Neural cell (in vitro differentiated cells): Measurements from ENCODE around the gene C2CD4B. TPM values are rescaled to one million over a fixed set of nuclear protein-coding genes. Genes with fewer than 3 reads are reported as not detected.

Experiments used
- H2AFZ ChIP-seq: fragments of 200-600, 300-800 bp; sonication (generic), shearing (Covaris generic); 2 replicates; pipeline ENCODE4 v1.6.0; 2014; ENCODE audit warnings: low read depth, mild to moderate bottlenecking, antibody characterized with exemption, low read length, moderate library complexity
- H3F3A ChIP-seq: fragments of 200-600 bp; shearing (Covaris generic); 2 replicates; pipeline ENCODE4 v1.6.1; 2016; ENCODE audit warnings: mild to moderate bottlenecking, moderate library complexity, mixed read lengths, antibody characterized with exemption, low read length; ENCODE audit not compliant: insufficient read depth, poor library complexity, severe bottlenecking
- H3K27ac ChIP-seq: fragments of 200-600, 300-800 bp; sonication (generic), shearing (Covaris generic); 2 replicates; pipeline ENCODE4 v1.5.1; 2014; ENCODE audit warnings: mild to moderate bottlenecking, low read length, moderate library complexity
- H3K27me3 ChIP-seq: fragments of 300-800, 200-600 bp; sonication (generic), shearing (Covaris generic); 2 replicates; pipeline ENCODE4 v1.6.0; 2014; ENCODE audit warnings: mild to moderate bottlenecking, low read depth, low read length, moderate library complexity; ENCODE audit not compliant: insufficient read depth
- H3K36me3 ChIP-seq: fragments of 300-800, 200-600 bp; sonication (generic), shearing (Covaris generic); 2 replicates; pipeline ENCODE4 v1.5.1; 2014; ENCODE audit warnings: mild to moderate bottlenecking, antibody characterized with exemption, low read length, moderate library complexity; ENCODE audit not compliant: insufficient read depth
- H3K4me2 ChIP-seq: fragments of 300-800, 200-600 bp; sonication (generic), shearing (Covaris generic); 2 replicates; pipeline ENCODE4 v1.6.0; 2014; ENCODE audit warnings: mild to moderate bottlenecking, low read length
- H3K4me3 ChIP-seq: fragments of 300-800, 200-600 bp; sonication (generic), shearing (Covaris generic); 2 replicates; pipeline ENCODE4 v1.5.1; 2014; ENCODE audit warnings: mild to moderate bottlenecking, low read length, moderate library complexity
- H3K79me2 ChIP-seq: fragments of 200-600 bp; shearing (Covaris generic); replicated peaks from 2 replicates; pipeline ENCODE4 v1.6.0; 2014; ENCODE audit warnings: mild to moderate bottlenecking, low read length, moderate library complexity; ENCODE audit not compliant: insufficient read depth
- H3K9ac ChIP-seq: fragments of 300-800, 200-600 bp; sonication (generic), shearing (Covaris generic); 2 replicates; pipeline ENCODE4 v1.6.1; 2016; ENCODE audit warnings: mild to moderate bottlenecking, low read length, mixed read lengths
- H3K9me2 ChIP-seq: fragments of 200-600 bp; shearing (Covaris generic); 2 replicates; pipeline ENCODE4 v1.6.1; 2016; ENCODE audit warnings: mild to moderate bottlenecking, low read length, mixed read lengths; ENCODE audit not compliant: insufficient read depth
- H3K9me3 ChIP-seq: fragments of 200-600, 300-800 bp; sonication (generic), shearing (Covaris generic); 2 replicates; pipeline ENCODE4 v1.6.1; 2016; ENCODE audit warnings: mild to moderate bottlenecking, mixed run types, low read length, moderate library complexity, mixed read lengths
- H4K20me1 ChIP-seq: fragments of 200-600 bp; shearing (Covaris generic); 2 replicates; pipeline ENCODE4 v1.6.1; 2016; ENCODE audit warnings: mild to moderate bottlenecking, mixed run types; ENCODE audit not compliant: insufficient read depth
- EP300 ChIP-seq: fragments of 450-650 bp; conservative IDR thresholded peaks from 2 replicates; pipeline ENCODE4 v1.6.1; 2014; ENCODE audit warnings: antibody characterized with exemption, mild to moderate bottlenecking, moderate library complexity; ENCODE audit not compliant: poor library complexity, severe bottlenecking
- EZH2 ChIP-seq: fragments of 200-600, 300-800 bp; shearing (Covaris generic), sonication (generic); IDR thresholded peaks from 2 replicates; pipeline ENCODE4 v1.6.1; 2014; ENCODE audit warnings: antibody characterized with exemption, low read length, borderline replicate concordance, mild to moderate bottlenecking; ENCODE audit not compliant: insufficient read depth, poor library complexity, severe bottlenecking
- MXI1 ChIP-seq: fragments of 450-650 bp; conservative IDR thresholded peaks from 2 replicates; pipeline ENCODE4 v1.6.1; 2014; ENCODE audit warnings: antibody characterized with exemption, mild to moderate bottlenecking; ENCODE audit not compliant: poor library complexity, severe bottlenecking
- POLR2AphosphoS5 ChIP-seq: IDR thresholded peaks from 2 replicates; pipeline ENCODE4 v1.6.1; 2012
- RAD21 ChIP-seq: fragments of 450-650 bp; conservative IDR thresholded peaks from 2 replicates; pipeline ENCODE4 v1.6.1; 2014; ENCODE audit warnings: antibody characterized with exemption, mild to moderate bottlenecking, moderate library complexity
- SMC3 ChIP-seq: fragments of 450-650 bp; conservative IDR thresholded peaks from 2 replicates; pipeline ENCODE4 v1.6.1; 2014; ENCODE audit warnings: antibody characterized with exemption, mild to moderate bottlenecking, moderate library complexity; ENCODE audit not compliant: poor library complexity
- TAF1 ChIP-seq: IDR thresholded peaks from 2 replicates; pipeline ENCODE4 v1.6.1; 2012; ENCODE audit warnings: low read depth
- polyA plus RNA-seq: library from polyadenylated mRNA; depleted of rRNA; stranded (reverse); fragments of >200 nt; gene quantifications from 2 replicates; pipeline ENCODE4 v1.2.3, GENCODE V29; 2014
- TF ChIP-seq, protein P1 (sequence below): IDR thresholded peaks from 2 replicates; pipeline ENCODE4 v1.6.1; 2012; ENCODE audit warnings: borderline replicate concordance
- TF ChIP-seq, protein P2 (sequence below): fragments of 450-650 bp; IDR thresholded peaks from 2 replicates; pipeline ENCODE4 v1.5.1; 2014; ENCODE audit warnings: antibody characterized with exemption, mild to moderate bottlenecking, moderate library complexity; ENCODE audit not compliant: poor library complexity, severe bottlenecking

Gene C2CD4B
- polyA plus RNA-seq, 1 donor from 2014 or later = not detected

DNA sequence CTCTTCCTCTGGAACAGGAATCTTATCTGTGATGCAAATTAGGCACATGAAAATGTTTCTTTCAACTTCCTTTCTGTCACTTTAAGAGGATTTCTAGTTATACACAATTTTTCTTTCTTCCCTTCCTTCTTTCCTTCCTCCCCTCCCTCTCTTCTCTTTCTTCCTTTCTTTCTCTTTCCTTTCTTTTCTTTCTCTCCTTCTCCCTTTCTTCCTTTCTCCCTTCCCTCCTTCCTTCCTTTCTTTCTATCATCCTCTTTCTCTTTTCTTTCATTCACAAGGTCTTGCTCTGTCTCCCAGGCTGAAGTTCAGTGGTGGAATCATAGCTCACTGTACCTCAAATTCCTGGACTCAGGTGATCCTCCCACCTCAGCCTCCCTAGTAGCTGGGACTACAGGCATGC lies 18.0 kb upstream of the C2CD4B start:
- Histone ChIP-seq H3K9ac (no peak overlapping the region), H4K20me1 (no peaks in the 10 kb centered on the region), H3K4me2 (no peak overlapping the region), H3K27me3 (no peaks in the 10 kb centered on the region), H3K9me3 (no peaks in the 10 kb centered on the region), H3F3A (no peaks in the 10 kb centered on the region), H3K27ac (no peak overlapping the region), H3K79me2 (no peaks in the 10 kb centered on the region), H3K36me3 (no peaks in the 10 kb centered on the region), H2AFZ (no peak overlapping the region), H3K9me2 (no peaks in the 10 kb centered on the region), H3K4me3 (no peak overlapping the region)
- TF ChIP-seq POLR2AphosphoS5 (no peak), EZH2 (no peak)

DNA sequence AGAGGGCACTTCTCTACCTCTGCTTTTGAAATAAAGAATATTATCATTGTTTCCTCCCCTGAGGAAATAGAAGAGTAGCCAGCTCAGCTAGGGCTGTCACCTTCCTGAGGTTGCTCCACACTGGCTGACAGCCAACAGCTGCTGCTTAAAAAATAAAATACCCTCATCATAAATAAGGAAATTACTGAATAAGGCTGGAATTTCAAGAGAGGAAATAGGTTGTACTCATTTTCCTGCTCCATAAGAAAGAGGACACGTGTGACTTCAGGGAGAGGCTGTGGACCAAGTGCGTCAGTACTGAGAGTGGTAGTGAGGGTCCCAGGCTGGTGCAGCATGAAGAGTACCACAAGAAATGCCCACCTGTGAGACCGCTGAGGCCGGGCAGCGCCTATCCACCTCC lies 8.1 kb upstream of the C2CD4B start:
- Histone ChIP-seq H3K4me3 (no peak overlapping the region), H3K27me3 (no peaks in the 10 kb centered on the region), H3K79me2 (no peaks in the 10 kb centered on the region), H3K36me3 (no peaks in the 10 kb centered on the region), H3K9me2 (no peaks in the 10 kb centered on the region), H2AFZ (no peak overlapping the region), H4K20me1 (no peaks in the 10 kb centered on the region), H3K9me3 (no peaks in the 10 kb centered on the region), H3F3A (no peaks in the 10 kb centered on the region), H3K27ac (no peak overlapping the region), H3K4me2 (no peak overlapping the region), H3K9ac (no peak overlapping the region)
- TF ChIP-seq, protein P1, sequence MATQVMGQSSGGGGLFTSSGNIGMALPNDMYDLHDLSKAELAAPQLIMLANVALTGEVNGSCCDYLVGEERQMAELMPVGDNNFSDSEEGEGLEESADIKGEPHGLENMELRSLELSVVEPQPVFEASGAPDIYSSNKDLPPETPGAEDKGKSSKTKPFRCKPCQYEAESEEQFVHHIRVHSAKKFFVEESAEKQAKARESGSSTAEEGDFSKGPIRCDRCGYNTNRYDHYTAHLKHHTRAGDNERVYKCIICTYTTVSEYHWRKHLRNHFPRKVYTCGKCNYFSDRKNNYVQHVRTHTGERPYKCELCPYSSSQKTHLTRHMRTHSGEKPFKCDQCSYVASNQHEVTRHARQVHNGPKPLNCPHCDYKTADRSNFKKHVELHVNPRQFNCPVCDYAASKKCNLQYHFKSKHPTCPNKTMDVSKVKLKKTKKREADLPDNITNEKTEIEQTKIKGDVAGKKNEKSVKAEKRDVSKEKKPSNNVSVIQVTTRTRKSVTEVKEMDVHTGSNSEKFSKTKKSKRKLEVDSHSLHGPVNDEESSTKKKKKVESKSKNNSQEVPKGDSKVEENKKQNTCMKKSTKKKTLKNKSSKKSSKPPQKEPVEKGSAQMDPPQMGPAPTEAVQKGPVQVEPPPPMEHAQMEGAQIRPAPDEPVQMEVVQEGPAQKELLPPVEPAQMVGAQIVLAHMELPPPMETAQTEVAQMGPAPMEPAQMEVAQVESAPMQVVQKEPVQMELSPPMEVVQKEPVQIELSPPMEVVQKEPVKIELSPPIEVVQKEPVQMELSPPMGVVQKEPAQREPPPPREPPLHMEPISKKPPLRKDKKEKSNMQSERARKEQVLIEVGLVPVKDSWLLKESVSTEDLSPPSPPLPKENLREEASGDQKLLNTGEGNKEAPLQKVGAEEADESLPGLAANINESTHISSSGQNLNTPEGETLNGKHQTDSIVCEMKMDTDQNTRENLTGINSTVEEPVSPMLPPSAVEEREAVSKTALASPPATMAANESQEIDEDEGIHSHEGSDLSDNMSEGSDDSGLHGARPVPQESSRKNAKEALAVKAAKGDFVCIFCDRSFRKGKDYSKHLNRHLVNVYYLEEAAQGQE = no peak
- no peak for TF ChIP-seq POLR2AphosphoS5

DNA sequence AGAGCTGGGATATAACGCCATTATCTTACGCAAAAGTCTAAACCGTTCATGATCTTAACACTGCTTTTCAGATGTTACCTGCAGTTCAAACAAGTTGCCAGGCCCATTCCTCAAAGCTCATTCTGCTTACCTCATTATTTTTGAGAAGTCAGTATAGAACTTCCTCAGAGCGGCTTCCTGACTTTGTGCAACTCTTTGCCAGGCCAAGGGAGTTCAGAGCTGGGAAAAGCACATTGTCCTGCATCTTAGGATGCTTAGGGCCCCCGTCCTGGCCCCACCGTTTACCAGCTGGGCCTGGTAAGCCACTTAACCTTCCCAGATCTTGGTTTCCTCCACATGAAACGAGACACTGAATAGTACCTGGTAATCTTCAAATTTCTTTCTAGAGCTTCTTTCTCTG lies 6.8 kb upstream of the C2CD4B start:
- H3K27me3 ChIP-seq = peaks cover 2% of the 10 kb centered on the region
- no peaks in the 10 kb centered on the region for H4K20me1 ChIP-seq
- no peak overlapping the region for H2AFZ ChIP-seq
- no peaks in the 10 kb centered on the region for H3K9me3 ChIP-seq
- H3K9me2 ChIP-seq = no peaks in the 10 kb centered on the region
- H3K79me2 ChIP-seq = no peaks in the 10 kb centered on the region
- H3K36me3 ChIP-seq = no peaks in the 10 kb centered on the region
- TF ChIP-seq MXI1 (no peak), EP300 (no peak), EZH2 (no peak), POLR2AphosphoS5 (no peak), SMC3 (no peak), TAF1 (no peak), RAD21 (no peak)
- TF ChIP-seq, protein P1 = no peak
- TF ChIP-seq, protein P2, sequence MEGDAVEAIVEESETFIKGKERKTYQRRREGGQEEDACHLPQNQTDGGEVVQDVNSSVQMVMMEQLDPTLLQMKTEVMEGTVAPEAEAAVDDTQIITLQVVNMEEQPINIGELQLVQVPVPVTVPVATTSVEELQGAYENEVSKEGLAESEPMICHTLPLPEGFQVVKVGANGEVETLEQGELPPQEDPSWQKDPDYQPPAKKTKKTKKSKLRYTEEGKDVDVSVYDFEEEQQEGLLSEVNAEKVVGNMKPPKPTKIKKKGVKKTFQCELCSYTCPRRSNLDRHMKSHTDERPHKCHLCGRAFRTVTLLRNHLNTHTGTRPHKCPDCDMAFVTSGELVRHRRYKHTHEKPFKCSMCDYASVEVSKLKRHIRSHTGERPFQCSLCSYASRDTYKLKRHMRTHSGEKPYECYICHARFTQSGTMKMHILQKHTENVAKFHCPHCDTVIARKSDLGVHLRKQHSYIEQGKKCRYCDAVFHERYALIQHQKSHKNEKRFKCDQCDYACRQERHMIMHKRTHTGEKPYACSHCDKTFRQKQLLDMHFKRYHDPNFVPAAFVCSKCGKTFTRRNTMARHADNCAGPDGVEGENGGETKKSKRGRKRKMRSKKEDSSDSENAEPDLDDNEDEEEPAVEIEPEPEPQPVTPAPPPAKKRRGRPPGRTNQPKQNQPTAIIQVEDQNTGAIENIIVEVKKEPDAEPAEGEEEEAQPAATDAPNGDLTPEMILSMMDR = no peak
- no peak overlapping the region for H3K27ac ChIP-seq
- H3K4me2 ChIP-seq = no peak overlapping the region
- H3K9ac ChIP-seq = no peak overlapping the region
- H3K4me3 ChIP-seq = no peak overlapping the region
- no peaks in the 10 kb centered on the region for H3F3A ChIP-seq
